ENCODE measurements around the gene RRBP1. TPM values are rescaled to one million over a fixed set of nuclear protein-coding genes. Genes with fewer than 3 reads are reported as not detected.

The RRBP1 gene
- total and polyA plus RNA-seq, 2 donors (not counting 3 experiments of a cell fraction or from before 2014, with no cell fraction given): 50.3 to 236 TPM

GRCh38 chr20:17728074-17728473, 46.0 kb upstream of the RRBP1 start:
- CTCF ChIA-PET: no interaction called here
- DNase-seq (ENCODE audit: low read depth, low spot score) (no peak), FAIRE-seq (no peak)
- Histone ChIP-seq H3K27me3 (ENCODE audit: control insufficient read depth in 2 of 2, insufficient read depth in 2 of 2, low read length in 2 of 2) (peaks cover 2 to 4% of the 10 kb centered on the region in 2 experiments), H3K4me3 (replicated peaks in 1 of 3; ENCODE audit: insufficient read depth in 1 of 3, low read depth in 1 of 3, low read length in 3 of 3) (no peak overlapping the region), H3K9ac (replicated peaks; ENCODE audit: extremely low read depth, insufficient read depth, low read length) (no peak overlapping the region), H2AFZ (ENCODE audit: low read depth, low read length) (no peak overlapping the region), H3K4me1 (ENCODE audit: control insufficient read depth, extremely low read depth, insufficient read depth, low read length) (no peaks in the 10 kb centered on the region), H3K36me3 (ENCODE audit: control insufficient read depth in 2 of 2, extremely low read depth in 1 of 2, insufficient read depth in 2 of 2, low read length in 2 of 2) (no peaks in the 10 kb centered on the region), H3K9me1 (replicated peaks; ENCODE audit: control insufficient read depth, extremely low read depth, insufficient read depth, low read length) (no peaks in the 10 kb centered on the region), H3K9me3 (replicated peaks; ENCODE audit: control insufficient read depth, insufficient read depth, low read length) (no peaks in the 10 kb centered on the region), H3K27ac (ENCODE audit: insufficient read depth, low read depth, low read length) (no peak overlapping the region), H3K4me2 (ENCODE audit: insufficient read depth, low read length) (no peak overlapping the region), H4K20me1 (replicated peaks; ENCODE audit: control insufficient read depth, extremely low read depth, insufficient read depth, low read length) (no peaks in the 10 kb centered on the region), H3K79me2 (ENCODE audit: control insufficient read depth, insufficient read depth, low read length) (no peaks in the 10 kb centered on the region)
- POLR2A ChIA-PET: no interaction called here
- dilution Hi-C loops (cut with MboI; ENCODE audit: extremely low pct_ligation_motif_present, low sequenced_read_pairs): no loop called here
- no TSS peak for BruUV-seq (replicated peaks)
- TF ChIP-seq POLR2AphosphoS5 (IDR thresholded peaks at IDR 0.05; ENCODE audit: insufficient read depth, low read depth, low read length): no peak
- TF ChIP-seq MAX (IDR thresholded peaks at IDR 0.05; ENCODE audit: insufficient read depth, insufficient read length): no peak
- no peak for TF ChIP-seq EZH2 (IDR thresholded peaks at IDR 0.05; ENCODE audit: borderline replicate concordance, low read depth, low read length, severe bottlenecking)
- no peak for TF ChIP-seq FOS (IDR thresholded peaks at IDR 0.05; ENCODE audit: borderline replicate concordance, insufficient read depth, low read length)
- TF ChIP-seq MYC (IDR thresholded peaks at IDR 0.05; ENCODE audit: low read depth, low read length): no peak
- no peak for TF ChIP-seq POLR2A (IDR thresholded peaks at IDR 0.05; ENCODE audit: low read depth, low read length)
- intact Hi-C loops (cut with micrococcal nuclease): no loop called here

- no peak overlapping the region for H3K27ac ChIP-seq (ENCODE audit: insufficient read depth, low read depth, low read length)
- no peaks in the 10 kb centered on the region for H3K79me2 ChIP-seq (ENCODE audit: control insufficient read depth, insufficient read depth, low read length)
- peaks cover 3 to 4% of the 10 kb centered on the region in 2 experiments for H3K27me3 ChIP-seq (ENCODE audit: control insufficient read depth in 2 of 2, insufficient read depth in 2 of 2, low read length in 2 of 2)
- no peaks in the 10 kb centered on the region for H3K9me1 ChIP-seq (replicated peaks; ENCODE audit: control insufficient read depth, extremely low read depth, insufficient read depth, low read length)
- no peaks in the 10 kb centered on the region for H3K4me1 ChIP-seq (ENCODE audit: control insufficient read depth, extremely low read depth, insufficient read depth, low read length)
- TF ChIP-seq FOS (IDR thresholded peaks at IDR 0.05; ENCODE audit: borderline replicate concordance, insufficient read depth, low read length) (no peak), EZH2 (IDR thresholded peaks at IDR 0.05; ENCODE audit: borderline replicate concordance, low read depth, low read length, severe bottlenecking) (no peak), JUN (IDR thresholded peaks at IDR 0.05; ENCODE audit: borderline replicate concordance, insufficient read depth, insufficient read length, low read depth) (no peak), POLR2A (IDR thresholded peaks at IDR 0.05; ENCODE audit: low read depth, low read length) (no peak), MAX (IDR thresholded peaks at IDR 0.05; ENCODE audit: insufficient read depth, insufficient read length) (no peak), POLR2AphosphoS5 (IDR thresholded peaks at IDR 0.05; ENCODE audit: insufficient read depth, low read depth, low read length) (no peak), CTCF (IDR thresholded peaks at IDR 0.05; ENCODE audit: extremely low read depth in 1 of 2, insufficient read depth in 1 of 2, low read depth in 1 of 2, low read length in 2 of 2) (no peak), GATA2 (IDR thresholded peaks at IDR 0.05; ENCODE audit: insufficient read depth, insufficient read length, low read depth, low read length) (no peak), MYC (IDR thresholded peaks at IDR 0.05; ENCODE audit: low read depth, low read length) (no peak)
- intact Hi-C loops (cut with micrococcal nuclease) (no loop called here), dilution Hi-C loops (cut with MboI; ENCODE audit: extremely low pct_ligation_motif_present, low sequenced_read_pairs) (no loop called here)
- H2AFZ ChIP-seq (ENCODE audit: low read depth, low read length): no peak overlapping the region
- CTCF ChIA-PET: no interaction called here
- H3K4me3 ChIP-seq (replicated peaks in 1 of 3; ENCODE audit: insufficient read depth in 1 of 3, low read depth in 1 of 3, low read length in 3 of 3): no peak overlapping the region
- no peak overlapping the region for H3K9ac ChIP-seq (replicated peaks; ENCODE audit: extremely low read depth, insufficient read depth, low read length)
- POLR2A ChIA-PET: no interaction called here
- FAIRE-seq (no peak), DNase-seq (ENCODE audit: low read depth, low spot score) (no peak)
- H3K36me3 ChIP-seq (ENCODE audit: control insufficient read depth in 2 of 2, extremely low read depth in 1 of 2, insufficient read depth in 2 of 2, low read length in 2 of 2): no peaks in the 10 kb centered on the region
- no peaks in the 10 kb centered on the region for H4K20me1 ChIP-seq (replicated peaks; ENCODE audit: control insufficient read depth, extremely low read depth, insufficient read depth, low read length)
- no peak overlapping the region for H3K4me2 ChIP-seq (ENCODE audit: insufficient read depth, low read length)
- H3K9me3 ChIP-seq (replicated peaks; ENCODE audit: control insufficient read depth, insufficient read depth, low read length): no peaks in the 10 kb centered on the region
- BruUV-seq (replicated peaks): no TSS peak
Measured at GRCh38 chr20:17727351-17727750, 45.3 kb upstream of the RRBP1 start.
